Testis (tissue), 3 donors: ENCODE data around the gene SYNPR. TPM values are rescaled to one million over a fixed set of nuclear protein-coding genes. Genes with fewer than 3 reads are reported as not detected.

Source experiments
- DNase-seq: peaks from one replicate; pipeline ENCODE4 v3.0.0-alpha.2; 2019
- H3K27ac ChIP-seq, 2 donors: fragments of 200-600 bp; sonication (generic); one replicate each; pipeline ENCODE4 v1.5.1; 2019
- H3K27me3 ChIP-seq: fragments of 200-600 bp; sonication (generic); one replicate; pipeline ENCODE4 v1.5.1; 2019
- H3K36me3 ChIP-seq: fragments of 200-600 bp; sonication (generic); one replicate; pipeline ENCODE4 v1.5.1; 2017; ENCODE audit warnings: low read depth; ENCODE audit errors: missing control alignments
- H3K4me1 ChIP-seq: fragments of 200-600 bp; sonication (generic); one replicate; pipeline ENCODE4 v1.5.1; 2019
- H3K4me3 ChIP-seq, 2 donors: fragments of 200-600 bp; sonication (generic); one replicate each; pipeline ENCODE4 v1.5.1; 2017 to 2019
- H3K9me3 ChIP-seq: fragments of 200-600 bp; sonication (generic); one replicate; pipeline ENCODE4 v1.5.1; 2017
- POLR2A ChIP-seq: fragments of 450-650 bp; IDR thresholded peaks from one replicate; pipeline ENCODE4 v1.6.1; 2017; ENCODE audit warnings: antibody characterized with exemption, mild to moderate bottlenecking, moderate library complexity
- WGBS, 2 donors: methylation state at CpG; one replicate each; pipeline ENCODE4 v1.1.5; 2018; 5-methylcytosine and 5-hydroxymethylcytosine counted together
- intact Hi-C: fragments of 100-400 bp; cut with DNase I; formaldehyde crosslinking; loops from one replicate; pipeline ENCODE4 v1.15.1; 2023; ENCODE audit warnings: low total_unique reads
- polyA plus RNA-seq: library from polyadenylated mRNA; stranded (reverse); fragments of 350-450 nt; fragmentation: Illumina TruSeq; extraction: RNeasy Lipid Tissue Mini Kit (QIAGEN cat#74804); gene quantifications from one replicate; pipeline ENCODE4 v1.2.3, GENCODE V29; 2014; ENCODE audit warnings: low read depth, low replicate concordance; ENCODE audit not compliant: insufficient read depth
- small RNA-seq, 2 donors: library from RNA; depleted of rRNA; stranded (forward); fragments of <200 nt; gene quantifications; one replicate each; pipeline ENCODE3, GENCODE V24; 2016
- total RNA-seq, 2 donors: library from RNA; depleted of rRNA; stranded (reverse); fragments of >200 nt; gene quantifications; one replicate each; pipeline ENCODE4 v1.2.3, GENCODE V29; 2016
- TF ChIP-seq, protein P1 (sequence below), 3 experiments: fragments of 450-650 bp in 2 of 3; fragments of 200-600 bp in 1 of 3; sonication (generic) in 1 of 3; IDR thresholded peaks; one replicate each; pipeline ENCODE4 v1.5.1; 2016 to 2019; ENCODE audit warnings: antibody characterized with exemption in 3 of 3, mild to moderate bottlenecking in 2 of 3, moderate library complexity in 1 of 3

The SYNPR gene
- total and polyA plus RNA-seq, 3 donors from 2014 or later: not detected

DNA sequence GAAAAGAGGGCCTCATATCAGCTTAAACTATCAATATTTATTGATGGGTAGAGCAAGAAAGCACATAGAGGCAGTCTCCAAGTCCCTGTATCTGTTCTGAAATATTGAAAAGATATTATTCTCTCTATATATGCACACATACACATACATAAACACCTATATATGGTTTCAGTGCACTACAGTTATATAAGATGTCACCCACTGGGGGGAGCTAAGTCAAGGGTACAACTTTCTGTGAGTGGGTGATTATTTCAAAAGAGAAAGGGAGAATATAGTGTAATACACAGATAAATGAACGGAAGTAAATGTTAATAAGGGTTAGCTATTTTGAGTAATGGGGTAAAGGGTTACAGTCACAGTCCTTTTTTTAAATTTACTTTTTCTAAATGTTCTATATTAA lies 383.1 kb downstream of the SYNPR start:
- 58 to 74% methylated on average over 1 of the region's 1 CpG for WGBS, 2 donors
- no peaks in the 10 kb centered on the region for H3K27me3 ChIP-seq
- intact Hi-C loops: no loop called here

DNA sequence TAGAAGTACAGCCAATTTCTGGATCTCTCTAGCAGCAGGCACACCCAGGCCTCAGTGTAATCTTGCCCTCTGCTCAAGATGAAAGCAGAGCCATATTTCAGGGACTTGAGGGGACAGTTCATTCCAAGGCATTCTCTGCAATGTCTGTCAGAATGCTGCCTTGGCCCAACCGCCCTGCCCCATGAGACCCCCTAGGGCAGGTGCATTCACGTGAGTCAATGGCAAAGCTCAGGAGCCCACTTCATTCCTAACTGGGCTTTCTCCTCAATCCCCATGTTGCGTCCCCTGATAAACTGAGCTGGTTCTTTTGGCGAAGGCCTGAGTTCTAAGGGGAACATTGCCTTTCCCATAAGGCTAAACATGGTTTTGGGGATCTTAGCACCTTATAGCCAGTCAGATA lies 383.9 kb downstream of the SYNPR start:
- no peak for DNase-seq
- Histone ChIP-seq H3K36me3 (no peaks in the 10 kb centered on the region), H3K4me3 (no peak overlapping the region), H3K27ac (no peak overlapping the region), H3K27me3 (no peaks in the 10 kb centered on the region), H3K9me3 (no peaks in the 10 kb centered on the region), H3K4me1 (no peaks in the 10 kb centered on the region)
- TF ChIP-seq POLR2A: no peak
- TF ChIP-seq, protein P1, sequence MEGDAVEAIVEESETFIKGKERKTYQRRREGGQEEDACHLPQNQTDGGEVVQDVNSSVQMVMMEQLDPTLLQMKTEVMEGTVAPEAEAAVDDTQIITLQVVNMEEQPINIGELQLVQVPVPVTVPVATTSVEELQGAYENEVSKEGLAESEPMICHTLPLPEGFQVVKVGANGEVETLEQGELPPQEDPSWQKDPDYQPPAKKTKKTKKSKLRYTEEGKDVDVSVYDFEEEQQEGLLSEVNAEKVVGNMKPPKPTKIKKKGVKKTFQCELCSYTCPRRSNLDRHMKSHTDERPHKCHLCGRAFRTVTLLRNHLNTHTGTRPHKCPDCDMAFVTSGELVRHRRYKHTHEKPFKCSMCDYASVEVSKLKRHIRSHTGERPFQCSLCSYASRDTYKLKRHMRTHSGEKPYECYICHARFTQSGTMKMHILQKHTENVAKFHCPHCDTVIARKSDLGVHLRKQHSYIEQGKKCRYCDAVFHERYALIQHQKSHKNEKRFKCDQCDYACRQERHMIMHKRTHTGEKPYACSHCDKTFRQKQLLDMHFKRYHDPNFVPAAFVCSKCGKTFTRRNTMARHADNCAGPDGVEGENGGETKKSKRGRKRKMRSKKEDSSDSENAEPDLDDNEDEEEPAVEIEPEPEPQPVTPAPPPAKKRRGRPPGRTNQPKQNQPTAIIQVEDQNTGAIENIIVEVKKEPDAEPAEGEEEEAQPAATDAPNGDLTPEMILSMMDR (IDR thresholded peaks at IDR 0.05): no peak
- intact Hi-C loops: no loop called here
- WGBS, 2 donors: 81 to 82% methylated on average over 4 of the region's 4 CpGs

More for the DNA sequence above, 383.1 kb downstream of the SYNPR start:
- no peak for DNase-seq
- Histone ChIP-seq H3K36me3 (no peaks in the 10 kb centered on the region), H3K4me1 (no peaks in the 10 kb centered on the region), H3K9me3 (no peaks in the 10 kb centered on the region), H3K27ac (no peak overlapping the region), H3K4me3 (no peak overlapping the region)
- TF ChIP-seq, protein P1 (IDR thresholded peaks at IDR 0.05): no peak
- TF ChIP-seq POLR2A: no peak

DNA sequence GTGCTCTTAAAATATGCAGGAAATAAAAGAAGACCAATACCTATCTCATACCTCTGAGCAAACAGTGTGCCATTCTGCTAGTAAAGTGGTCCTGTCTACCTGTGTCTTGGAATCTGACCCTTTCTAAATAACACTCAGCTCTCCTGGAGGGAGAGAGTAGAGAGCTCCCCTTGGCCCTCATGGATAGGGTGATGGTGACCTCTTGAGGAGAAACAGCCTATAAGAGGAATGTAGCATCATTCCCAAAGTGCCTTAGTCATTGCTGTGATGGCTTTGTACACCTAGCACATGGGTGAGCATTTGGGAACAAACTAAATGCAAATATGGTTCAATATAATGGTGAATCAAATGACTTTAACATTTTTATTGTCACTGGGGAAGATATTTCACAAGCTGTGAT lies 384.4 kb downstream of the SYNPR start:
- intact Hi-C loops: no loop called here
- Histone ChIP-seq H3K4me3 (no peak overlapping the region), H3K27ac (no peak overlapping the region), H3K4me1 (no peaks in the 10 kb centered on the region), H3K9me3 (no peaks in the 10 kb centered on the region), H3K27me3 (no peaks in the 10 kb centered on the region), H3K36me3 (no peaks in the 10 kb centered on the region)
- DNase-seq: no peak
- TF ChIP-seq POLR2A: no peak
- TF ChIP-seq, protein P1 (IDR thresholded peaks at IDR 0.05): no peak

Small RNA genes within 50 kb of the gene (small RNA-seq; reads per million reads assigned to genes)
- 0 to 0.09 reads per million in 2 donors for gene RNA5SP134
